Activated CD8-positive, alpha-beta memory T cell treated with anti-CD3 and anti-CD28 coated beads for 24 hours (primary cell): Measurements from ENCODE around the gene MRPL52.
"Not testable (repeated sequence)": the region's sequence is repeated elsewhere in the genome, so short reads cannot be mapped to it uniquely, and the experiment has no call there.

Experiments used
- DNase-seq: peaks from one replicate; pipeline ENCODE4 v3.0.0-alpha.2; 2020

Gene MRPL52

DNA sequence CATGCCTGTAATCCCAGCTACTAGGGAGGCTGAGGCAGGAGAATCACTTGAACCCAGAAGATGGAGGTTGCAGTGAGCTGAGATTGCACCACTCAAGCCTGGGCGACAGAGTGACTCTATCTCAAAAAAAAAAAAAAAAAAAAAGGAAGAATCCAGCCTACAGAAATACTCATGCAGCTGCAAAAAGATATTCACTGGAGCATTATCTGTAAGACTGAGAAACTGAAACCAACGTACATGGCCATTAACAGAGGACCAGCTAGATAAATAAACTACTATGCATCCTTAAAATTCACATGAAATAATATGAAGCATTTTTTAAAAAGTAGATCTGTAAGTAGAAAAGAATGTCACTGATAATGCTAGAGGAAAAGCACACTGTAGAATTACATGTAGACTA lies 18.0 kb upstream of the MRPL52 start:
- no peak for DNase-seq

DNA sequence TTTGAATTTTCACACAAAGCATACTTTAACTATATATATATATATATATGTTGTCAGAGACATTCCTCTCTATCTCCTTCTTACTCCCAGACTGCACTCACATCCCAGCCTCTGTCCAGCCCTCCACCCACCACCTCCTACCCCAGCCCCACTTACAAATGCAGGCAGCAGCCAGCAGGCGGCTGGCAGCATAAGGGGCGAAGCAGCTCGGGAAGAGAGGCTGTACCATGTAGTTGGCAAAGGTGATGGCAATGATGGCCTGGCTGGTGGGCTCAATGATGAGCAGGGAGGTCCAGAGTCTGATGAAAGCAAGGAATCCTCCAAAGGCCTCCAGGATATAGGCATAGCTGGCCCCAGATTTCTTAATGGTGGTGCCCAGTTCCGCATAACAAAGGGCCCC lies 16.9 kb upstream of the MRPL52 start:
- no peak for DNase-seq

DNA sequence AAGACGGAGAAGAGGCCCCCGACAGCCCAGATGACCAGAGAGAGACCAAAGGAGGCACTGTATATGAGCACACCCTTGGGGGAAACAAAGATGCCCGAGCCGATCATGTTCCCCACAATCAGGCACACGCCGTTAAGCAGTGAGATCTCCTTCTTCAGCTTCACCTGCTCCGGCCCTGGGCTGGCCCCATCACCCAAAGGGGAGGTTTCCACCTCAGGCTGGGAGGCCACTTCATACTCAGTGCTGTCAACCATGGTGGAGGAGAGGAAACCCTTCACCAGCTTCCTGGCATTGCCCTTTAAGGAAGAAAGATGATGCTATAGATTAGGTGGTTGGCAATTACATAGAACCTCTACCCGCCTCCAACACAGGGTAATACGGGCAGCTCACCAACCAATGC lies 16.5 kb upstream of the MRPL52 start:
- DNase-seq, result no peak

- no peak for DNase-seq
Observed at GRCh38 chr14:22814373-22814772, 15.3 kb upstream of the MRPL52 start.

DNA sequence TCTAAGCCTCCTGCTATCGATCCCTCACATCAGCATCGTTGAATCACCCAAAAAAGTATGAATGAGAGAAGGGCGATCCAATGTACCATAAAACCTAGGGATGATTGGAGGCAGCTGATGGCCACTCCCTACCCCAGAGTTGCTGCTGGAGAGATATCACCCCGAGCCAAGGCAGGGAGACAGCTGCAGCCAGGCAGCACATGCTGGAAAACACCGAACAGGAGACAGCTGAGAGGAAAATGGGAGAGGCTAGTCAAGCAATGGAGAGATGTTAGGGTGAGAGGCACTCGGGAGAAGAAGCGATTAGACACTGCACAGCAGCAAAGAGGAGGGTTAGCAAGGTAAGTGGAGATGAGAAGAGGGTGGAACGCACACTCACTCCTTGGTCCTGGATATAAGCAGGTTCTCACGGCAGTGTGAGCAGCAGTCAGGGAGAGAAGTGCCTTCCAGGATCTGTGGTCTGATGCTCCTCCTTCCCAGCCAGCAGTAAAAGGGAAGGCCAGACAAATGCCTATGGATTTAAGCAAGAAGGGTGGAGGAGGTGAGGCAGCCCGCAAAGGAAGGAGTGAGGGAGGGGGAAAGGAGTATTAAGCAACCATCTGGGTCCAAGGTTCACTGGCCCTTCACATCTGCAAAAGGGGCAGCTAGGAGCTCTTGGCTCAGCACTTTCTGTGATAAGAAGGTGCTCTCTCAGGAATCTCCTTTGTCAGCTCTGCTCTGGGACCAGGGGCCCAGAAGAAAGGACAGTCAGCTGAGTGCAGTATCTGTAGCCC lies 14.6 kb upstream of the MRPL52 start, which contains the start of gene SLC7A7:
TSS of gene SLC7A7 (minus strand) at position 495 of the 773 bp plus-strand sequence. CDS start 2,037 bp downstream, outside the sequence.
- no peak for DNase-seq

- DNase-seq, result no peak
Observed at GRCh38 chr14:22819151-22819988, 10.3 kb upstream of the MRPL52 start.

GRCh38 chr14:22820731-22821130 lies 9.0 kb upstream of the MRPL52 start:
- DNase-seq, result no peak

GRCh38 chr14:22821193-22822015 lies 8.3 kb upstream of the MRPL52 start:
- no peak for DNase-seq

DNA sequence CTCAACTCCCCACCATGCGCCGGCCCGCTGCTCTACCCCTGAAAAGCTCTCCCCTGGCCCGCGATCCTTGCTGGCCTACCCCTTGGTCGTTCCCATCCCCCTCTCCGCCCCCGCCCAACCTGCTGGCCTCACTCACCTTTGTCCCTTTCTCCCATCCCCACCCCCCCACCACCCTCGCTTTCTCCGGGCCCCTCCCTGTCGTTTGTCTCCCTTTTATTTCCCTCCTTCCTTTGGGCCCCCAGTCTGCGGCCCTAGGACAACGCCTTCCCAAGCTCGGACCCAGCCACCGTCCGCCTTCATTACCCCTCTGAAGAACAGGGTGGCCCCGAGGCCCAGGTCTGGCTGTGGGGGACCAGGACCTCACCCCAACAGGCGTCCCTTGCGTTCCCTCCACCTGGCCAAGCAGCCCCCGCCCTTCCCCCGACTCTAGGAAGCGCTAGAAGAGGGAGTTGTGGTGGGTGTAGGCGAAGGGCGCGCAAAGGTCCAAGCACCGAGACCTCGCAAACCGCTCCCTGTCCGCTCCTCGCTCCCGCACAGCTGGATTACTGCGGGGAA lies 7.6 kb upstream of the MRPL52 start:
- no peak for DNase-seq

DNA sequence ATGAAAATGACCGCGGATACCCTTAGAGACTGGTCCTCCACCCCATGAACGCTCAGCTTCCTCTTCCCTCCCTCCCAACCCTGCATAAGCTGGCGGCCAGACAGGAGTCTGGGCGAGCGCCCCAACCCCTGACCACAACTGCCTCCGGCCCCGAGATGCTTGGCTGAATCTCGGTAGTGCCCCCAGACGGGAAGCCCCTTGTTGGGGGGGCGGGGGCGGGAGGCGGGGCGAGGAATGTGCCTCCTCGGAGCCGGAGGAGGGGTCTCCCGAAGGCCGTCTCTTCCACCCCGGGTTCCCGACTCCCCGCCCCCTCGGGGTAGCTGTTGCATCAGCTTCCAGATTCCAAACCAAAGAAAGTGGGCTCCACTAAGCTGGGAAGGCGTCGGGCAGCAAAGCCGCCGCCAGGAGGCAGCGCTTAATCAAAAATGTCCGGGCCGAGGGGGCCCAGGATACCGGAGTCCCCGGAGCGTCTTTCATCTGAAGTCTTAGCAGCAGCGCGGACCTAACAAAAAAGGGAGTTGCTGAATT lies 7.1 kb upstream of the MRPL52 start:
- DNase-seq, result peak; percentile 86

DNA sequence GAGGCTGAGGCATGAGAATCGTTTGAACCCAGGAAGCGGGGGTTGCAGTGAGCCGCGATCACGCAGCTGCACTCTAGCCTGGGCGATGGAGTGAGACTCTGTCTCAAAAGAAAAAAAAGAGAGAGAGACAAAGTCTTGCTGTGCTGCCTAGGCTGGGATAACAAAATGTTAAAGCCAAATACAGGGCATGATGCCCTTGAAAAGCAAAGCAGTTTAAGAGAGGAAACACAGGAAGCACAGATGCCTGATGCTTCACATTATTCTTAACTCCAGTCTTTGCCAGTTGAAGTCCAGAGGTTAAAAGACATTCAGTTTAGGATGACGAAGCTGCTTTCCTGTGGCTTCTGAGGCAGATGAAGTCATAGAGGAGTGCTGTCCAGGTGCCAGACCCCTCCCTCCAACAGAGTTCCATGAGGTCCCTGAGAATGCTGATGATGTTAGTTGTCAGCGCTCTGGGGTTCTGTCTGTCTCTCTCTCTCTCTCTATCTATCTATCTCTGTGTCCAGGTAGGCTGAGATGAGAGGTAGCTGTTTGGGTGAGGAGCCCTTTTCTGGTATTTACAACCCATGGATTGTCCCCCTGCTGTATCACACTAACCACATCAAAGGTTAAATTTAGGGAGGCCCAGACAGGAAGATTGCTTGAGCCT lies 4.9 kb upstream of the MRPL52 start:
- DNase-seq, result no peak

DNA sequence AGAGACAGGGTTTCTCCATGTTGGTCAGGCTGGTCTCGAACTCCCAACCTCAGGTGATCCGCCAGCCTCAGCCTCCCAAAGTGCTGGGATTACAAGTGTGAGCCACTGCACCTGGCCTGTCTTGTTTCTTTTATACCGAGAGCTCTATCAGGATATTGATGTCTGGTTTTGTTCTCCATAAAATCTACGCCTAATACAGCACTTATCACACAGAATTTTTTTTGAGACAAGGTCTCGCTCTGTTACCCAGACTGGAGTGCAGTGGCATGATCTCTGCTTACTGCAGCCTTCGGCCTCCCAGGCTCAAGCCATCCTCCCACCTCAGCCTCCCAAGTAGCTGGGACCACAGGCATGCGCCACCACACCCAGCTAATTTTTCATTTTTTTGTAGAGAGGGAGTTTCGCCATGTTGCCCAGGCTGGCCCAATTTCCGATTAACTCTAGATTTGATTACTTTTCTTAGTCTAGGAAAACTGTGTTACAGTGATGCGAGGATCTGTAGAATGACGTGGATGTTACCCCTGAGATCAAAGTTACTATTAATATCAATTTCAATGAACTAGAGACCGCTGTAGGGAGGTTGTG lies 519 bp upstream of the MRPL52 start:
- not testable (repeated sequence) for DNase-seq

GRCh38 chr14:22830443-22831010 lies 840 bp downstream of the MRPL52 start:
- DNase-seq, result no peak

- DNase-seq, result no peak
Observed at GRCh38 chr14:22835505-22835904, 5.8 kb downstream of the MRPL52 start.

DNA sequence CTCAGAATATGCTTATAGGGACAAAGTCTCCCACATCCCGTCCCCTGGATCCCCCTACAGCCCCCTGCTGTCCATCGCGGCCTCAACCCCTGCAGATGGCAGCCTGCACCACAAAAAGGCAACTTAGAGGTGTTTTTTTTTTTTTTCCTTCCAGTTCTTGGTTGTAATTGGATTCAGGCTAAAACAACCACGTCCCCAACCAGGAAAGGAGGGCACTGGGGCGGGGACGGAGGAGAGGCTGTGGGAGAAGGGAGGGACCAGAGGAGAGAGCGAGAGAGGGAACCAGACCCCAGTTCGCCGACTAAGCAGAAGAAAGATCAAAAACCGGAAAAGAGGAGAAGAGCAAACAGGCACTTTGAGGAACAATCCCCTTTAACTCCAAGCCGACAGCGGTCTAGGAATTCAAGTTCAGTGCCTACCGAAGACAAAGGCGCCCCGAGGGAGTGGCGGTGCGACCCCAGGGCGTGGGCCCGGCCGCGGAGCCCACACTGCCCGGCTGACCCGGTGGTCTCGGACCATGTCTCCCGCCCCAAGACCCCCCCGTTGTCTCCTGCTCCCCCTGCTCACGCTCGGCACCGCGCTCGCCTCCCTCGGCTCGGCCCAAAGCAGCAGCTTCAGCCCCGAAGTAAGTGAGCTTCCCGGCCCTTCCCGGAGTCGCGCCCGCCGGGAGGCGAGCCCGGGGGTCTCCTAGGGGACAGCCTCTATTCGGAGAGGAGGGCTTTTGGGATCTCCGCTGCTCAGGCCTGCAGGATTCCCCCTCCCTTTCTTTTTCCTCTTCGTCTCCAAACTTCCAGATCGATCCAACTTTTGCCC lies 6.8 kb downstream of the MRPL52 start, which contains the start of gene MMP14:
TSS of gene MMP14 (plus strand) at position 285 of the 813 bp plus-strand sequence. CDS start at position 518, 233 bp downstream.
- DNase-seq, result no peak

- peak; percentile 69 for DNase-seq
Observed at GRCh38 chr14:22837114-22837749, 7.5 kb downstream of the MRPL52 start.

DNA sequence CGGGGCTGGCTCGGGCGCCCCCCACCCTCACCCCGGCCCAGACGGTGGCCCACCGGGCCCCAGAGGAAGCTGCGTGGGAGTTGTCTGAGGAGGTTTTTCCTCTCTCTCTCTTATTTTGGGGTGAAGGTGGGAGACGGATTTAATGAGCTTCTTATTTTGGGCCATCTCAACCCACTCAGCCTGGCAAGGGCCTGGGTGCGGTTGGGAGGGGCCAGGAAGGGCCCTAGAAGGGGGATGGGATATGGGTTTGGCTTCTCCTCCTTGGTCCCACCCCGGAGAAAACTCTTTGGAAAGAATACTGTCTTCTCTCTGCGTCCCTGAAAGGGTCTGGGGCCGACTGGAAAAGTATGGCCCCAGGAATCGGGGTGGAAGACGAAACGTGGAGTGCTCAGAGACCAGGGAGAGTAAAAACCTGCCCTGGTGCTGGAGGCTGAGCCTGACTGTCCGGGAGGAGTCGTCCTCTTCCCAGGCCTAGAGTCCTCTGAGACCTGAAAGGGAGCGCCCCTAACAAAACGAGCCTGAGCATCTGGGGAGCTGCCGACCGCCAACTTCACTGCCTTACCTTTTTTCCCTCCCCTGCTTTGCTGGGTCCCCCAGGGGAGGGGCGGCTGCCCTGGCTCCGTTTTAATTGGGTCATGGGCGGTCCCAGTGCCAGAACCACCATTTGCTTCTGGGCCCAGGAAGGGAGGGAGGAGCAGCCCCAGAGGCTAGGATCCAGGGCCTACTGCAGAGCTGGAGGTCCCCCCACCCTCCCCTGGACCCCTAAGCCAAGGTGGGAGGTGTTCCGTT lies 8.3 kb downstream of the MRPL52 start:
- no peak for DNase-seq

DNA sequence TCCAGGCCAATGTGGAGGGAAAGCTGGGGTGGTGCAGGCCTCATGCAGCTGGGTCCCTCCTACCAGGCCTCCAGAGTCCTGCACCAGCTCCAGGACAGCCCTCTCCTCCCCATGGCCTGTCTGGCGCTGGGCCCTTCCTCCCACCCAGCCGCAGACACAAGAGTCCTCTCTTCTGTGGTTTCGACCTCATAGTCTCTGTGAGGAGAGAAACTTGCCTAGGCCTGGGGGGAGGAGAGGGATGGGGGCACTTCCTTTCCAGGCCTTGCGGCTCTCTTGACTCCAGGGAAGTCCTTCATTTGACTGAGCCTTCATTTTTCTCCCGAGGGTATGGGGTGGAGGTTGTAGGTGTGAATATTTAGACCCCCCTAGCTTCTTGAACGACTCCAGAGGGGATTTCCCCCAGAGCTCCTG lies 8.9 kb downstream of the MRPL52 start:
- DNase-seq, result no peak
